ENCODE results near the gene MTMR12.

Gene MTMR12

DNA sequence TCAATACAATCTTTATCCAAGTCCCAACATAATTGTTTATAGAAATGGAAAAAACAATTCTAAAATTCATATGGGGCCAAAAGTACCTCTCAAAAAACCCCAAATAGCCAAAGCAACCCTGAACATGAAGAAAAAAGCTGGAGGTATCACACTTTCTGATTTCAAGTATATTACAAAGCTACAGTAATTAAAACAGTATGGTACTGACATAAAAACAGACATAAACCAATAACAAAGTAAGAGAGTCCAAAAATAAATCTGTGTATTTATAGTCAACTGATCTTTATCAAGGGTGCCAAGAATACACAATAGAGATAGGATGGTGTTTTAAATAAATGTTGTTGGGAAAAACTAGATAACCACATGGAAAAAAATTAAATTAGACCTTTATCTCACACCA lies 125.1 kb downstream of the MTMR12 start:
- TF ChIP-seq, protein P1, sequence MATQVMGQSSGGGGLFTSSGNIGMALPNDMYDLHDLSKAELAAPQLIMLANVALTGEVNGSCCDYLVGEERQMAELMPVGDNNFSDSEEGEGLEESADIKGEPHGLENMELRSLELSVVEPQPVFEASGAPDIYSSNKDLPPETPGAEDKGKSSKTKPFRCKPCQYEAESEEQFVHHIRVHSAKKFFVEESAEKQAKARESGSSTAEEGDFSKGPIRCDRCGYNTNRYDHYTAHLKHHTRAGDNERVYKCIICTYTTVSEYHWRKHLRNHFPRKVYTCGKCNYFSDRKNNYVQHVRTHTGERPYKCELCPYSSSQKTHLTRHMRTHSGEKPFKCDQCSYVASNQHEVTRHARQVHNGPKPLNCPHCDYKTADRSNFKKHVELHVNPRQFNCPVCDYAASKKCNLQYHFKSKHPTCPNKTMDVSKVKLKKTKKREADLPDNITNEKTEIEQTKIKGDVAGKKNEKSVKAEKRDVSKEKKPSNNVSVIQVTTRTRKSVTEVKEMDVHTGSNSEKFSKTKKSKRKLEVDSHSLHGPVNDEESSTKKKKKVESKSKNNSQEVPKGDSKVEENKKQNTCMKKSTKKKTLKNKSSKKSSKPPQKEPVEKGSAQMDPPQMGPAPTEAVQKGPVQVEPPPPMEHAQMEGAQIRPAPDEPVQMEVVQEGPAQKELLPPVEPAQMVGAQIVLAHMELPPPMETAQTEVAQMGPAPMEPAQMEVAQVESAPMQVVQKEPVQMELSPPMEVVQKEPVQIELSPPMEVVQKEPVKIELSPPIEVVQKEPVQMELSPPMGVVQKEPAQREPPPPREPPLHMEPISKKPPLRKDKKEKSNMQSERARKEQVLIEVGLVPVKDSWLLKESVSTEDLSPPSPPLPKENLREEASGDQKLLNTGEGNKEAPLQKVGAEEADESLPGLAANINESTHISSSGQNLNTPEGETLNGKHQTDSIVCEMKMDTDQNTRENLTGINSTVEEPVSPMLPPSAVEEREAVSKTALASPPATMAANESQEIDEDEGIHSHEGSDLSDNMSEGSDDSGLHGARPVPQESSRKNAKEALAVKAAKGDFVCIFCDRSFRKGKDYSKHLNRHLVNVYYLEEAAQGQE (IDR thresholded peaks at IDR 0.05; ENCODE audit: low read depth): no peak
- TF ChIP-seq TEAD4 (IDR thresholded peaks at IDR 0.05) (no peak), TAF1 (IDR thresholded peaks at IDR 0.05; ENCODE audit: low read depth) (no peak), EP300 (IDR thresholded peaks at IDR 0.05; ENCODE audit: borderline replicate concordance) (no peak), RAD21 (IDR thresholded peaks at IDR 0.05; ENCODE audit: low read depth) (no peak), CEBPB (IDR thresholded peaks at IDR 0.05) (no peak), FOXM1 (IDR thresholded peaks at IDR 0.05; ENCODE audit: borderline replicate concordance, low read depth) (no peak), YY1 (IDR thresholded peaks at IDR 0.05; ENCODE audit: low read depth) (no peak), CREB1 (IDR thresholded peaks at IDR 0.05; ENCODE audit: low read depth) (no peak), EGR1 (IDR thresholded peaks at IDR 0.05) (no peak), NFIC (IDR thresholded peaks at IDR 0.05) (no peak), TCF12 (IDR thresholded peaks at IDR 0.05; ENCODE audit: low read depth) (no peak), USF1 (IDR thresholded peaks at IDR 0.05) (no peak), ZBTB7A (IDR thresholded peaks at IDR 0.05; ENCODE audit: low read depth) (no peak)
- TF ChIP-seq, protein P2, sequence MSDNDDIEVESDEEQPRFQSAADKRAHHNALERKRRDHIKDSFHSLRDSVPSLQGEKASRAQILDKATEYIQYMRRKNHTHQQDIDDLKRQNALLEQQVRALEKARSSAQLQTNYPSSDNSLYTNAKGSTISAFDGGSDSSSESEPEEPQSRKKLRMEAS (IDR thresholded peaks at IDR 0.05): no peak

DNA sequence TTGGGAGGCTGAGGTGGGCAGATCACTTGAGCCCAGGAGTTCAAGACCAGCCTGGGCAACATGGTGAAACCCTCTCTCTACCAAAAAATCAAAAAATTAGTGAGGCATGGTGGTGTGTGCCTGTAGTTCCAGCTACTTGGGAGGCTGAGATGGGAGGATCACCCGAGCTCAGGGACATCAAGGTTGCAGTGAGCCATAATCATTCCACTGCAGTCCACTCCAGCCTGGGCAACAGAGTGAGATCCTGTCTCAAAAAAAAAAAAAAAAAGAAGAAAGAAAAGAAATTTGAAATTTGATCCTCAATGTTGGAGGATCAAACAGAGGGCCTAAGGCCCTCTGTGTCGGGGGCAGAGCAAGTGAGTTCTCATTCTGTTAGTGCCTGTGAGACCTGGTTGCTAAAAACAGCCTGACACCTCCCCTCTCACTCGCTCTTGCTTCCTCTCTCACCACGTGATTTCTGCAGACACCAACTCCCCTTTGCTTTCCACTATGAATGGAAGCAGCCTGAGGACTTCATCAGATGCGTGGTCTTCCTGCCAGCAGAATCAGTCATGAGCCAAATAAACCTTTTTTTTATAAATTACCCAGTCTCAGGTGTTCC lies 130.2 kb downstream of the MTMR12 start:
- no peak for TF ChIP-seq TEAD4 (IDR thresholded peaks at IDR 0.05)
- TF ChIP-seq ZBTB7A (IDR thresholded peaks at IDR 0.05; ENCODE audit: low read depth): no peak

All from Ishikawa (cell line).